Activated CD8-positive, alpha-beta memory T cell treated with anti-CD3 and anti-CD28 coated beads, Interleukin-2, amount 50 U/mL, for 4 hours (primary cell): ENCODE data around the gene MYO18B.

Experiments
- DNase-seq: peaks from one replicate; pipeline ENCODE4 v3.0.0-alpha.2; 2020

The MYO18B gene

GRCh38 chr22:25780673-25781072, 38.7 kb downstream of the MYO18B start:
- DNase-seq, result no peak

- DNase-seq, result no peak
Observed at GRCh38 chr22:25781801-25782200, 39.8 kb downstream of the MYO18B start.

GRCh38 chr22:25782831-25783230, 40.8 kb downstream of the MYO18B start:
- DNase-seq, result no peak

GRCh38 chr22:25783856-25784255, 41.9 kb downstream of the MYO18B start:
- DNase-seq, result no peak

GRCh38 chr22:25786165-25786564, 44.2 kb downstream of the MYO18B start:
- no peak for DNase-seq

GRCh38 chr22:25791556-25791955, 49.6 kb downstream of the MYO18B start:
- DNase-seq, result no peak

GRCh38 chr22:25795478-25795877, 53.5 kb downstream of the MYO18B start:
- DNase-seq, result no peak

- no peak for DNase-seq
Observed at GRCh38 chr22:25797498-25798290, 55.7 kb downstream of the MYO18B start.

GRCh38 chr22:25800766-25801165, 58.8 kb downstream of the MYO18B start:
- DNase-seq, result no peak

GRCh38 chr22:25802018-25802417, 60.0 kb downstream of the MYO18B start:
- no peak for DNase-seq

GRCh38 chr22:25804676-25805075, 62.7 kb downstream of the MYO18B start:
- DNase-seq, result no peak

- DNase-seq, result no peak
Observed at GRCh38 chr22:25806579-25806978, 64.6 kb downstream of the MYO18B start.

- no peak for DNase-seq
Observed at GRCh38 chr22:25814685-25815084, 72.7 kb downstream of the MYO18B start.

GRCh38 chr22:25815561-25815960, 73.6 kb downstream of the MYO18B start:
- DNase-seq, result no peak

- DNase-seq, result no peak
Observed at GRCh38 chr22:25816522-25817059, 74.6 kb downstream of the MYO18B start.

GRCh38 chr22:25817092-25817943, 75.3 kb downstream of the MYO18B start:
- DNase-seq, result no peak

- DNase-seq, result no peak
Observed at GRCh38 chr22:25818541-25818940, 76.6 kb downstream of the MYO18B start.

- DNase-seq, result no peak
Observed at GRCh38 chr22:25822344-25822743, 80.4 kb downstream of the MYO18B start.

- DNase-seq, result no peak
Observed at GRCh38 chr22:25823276-25823675, 81.3 kb downstream of the MYO18B start.

GRCh38 chr22:25824828-25825423, 82.9 kb downstream of the MYO18B start:
- no peak for DNase-seq

- no peak for DNase-seq
Observed at GRCh38 chr22:25827415-25827814, 85.4 kb downstream of the MYO18B start.

- no peak for DNase-seq
Observed at GRCh38 chr22:25828422-25828821, 86.4 kb downstream of the MYO18B start.

- no peak for DNase-seq
Observed at GRCh38 chr22:25829237-25829636, 87.2 kb downstream of the MYO18B start.
